ENCODE results near the gene KCTD1.

- no peak for TF ChIP-seq CTCF (IDR thresholded peaks at IDR 0.05; ENCODE audit: poor library complexity)
- no peak for TF ChIP-seq EZH2phosphoT487 (IDR thresholded peaks at IDR 0.05; ENCODE audit: low read depth, severe bottlenecking, unreplicated experiment)
These were observed 42.3 kb downstream of the KCTD1 start for GRCh38 chr18:26506012-26506411.
